GM10248 (cell line): ENCODE data around the gene GRIK2.

ENCODE experiments used
- CTCF ChIA-PET: fragments of 300-600 bp; sonication (Branson Sonifier 250); formaldehyde crosslinking; extraction: SDS; loops from one replicate; lab custom pipeline; 2021; ENCODE audit warnings: antibody characterized with exemption; lab: Yijun Ruan, JAX
- POLR2A ChIA-PET: fragments of 350-650 bp; sonication (Branson Sonifier 250); formaldehyde crosslinking; extraction: SDS; loops from one replicate; lab custom pipeline; 2020; ENCODE audit warnings: antibody characterized with exemption; lab: Yijun Ruan, JAX
- DNase-seq: peaks from one replicate; pipeline ENCODE4 v3.0.0; 2012; ENCODE audit errors: extremely low spot score
- CTCF ChIP-seq: IDR thresholded peaks from 2 replicates; pipeline ENCODE4 v1.5.1; 2012; ENCODE audit warnings: mild to moderate bottlenecking, low read depth; ENCODE audit errors: extremely low read depth, missing control alignments, control extremely low read depth

GRIK2 gene

GRCh38 chr6:101705866-101706265 is 312.4 kb downstream of the GRIK2 start:
- ChIA-PET POLR2A (no interaction called here), CTCF (no interaction called here)
- no peak for DNase-seq
- TF ChIP-seq CTCF, result no peak

- no peak for DNase-seq
- no peak for TF ChIP-seq CTCF
- ChIA-PET CTCF (no interaction called here), POLR2A (no interaction called here)
These were observed 313.1 kb downstream of the GRIK2 start for GRCh38 chr6:101706576-101706975.

GRCh38 chr6:101711518-101711917 is 318.0 kb downstream of the GRIK2 start:
- TF ChIP-seq CTCF, result no peak
- no peak for DNase-seq
- POLR2A ChIA-PET, result no interaction called here
- CTCF ChIA-PET, result interaction anchor here (1.7 kb wide), 1 partner anchor 12 kb away, joined by 6 read pairs; no protein-coding TSS in a partner anchor

GRCh38 chr6:101716387-101716786 is 322.9 kb downstream of the GRIK2 start:
- CTCF ChIA-PET, result no interaction called here
- POLR2A ChIA-PET, result no interaction called here
- no peak for DNase-seq
- TF ChIP-seq CTCF, result no peak

GRCh38 chr6:101716810-101717209 is 323.3 kb downstream of the GRIK2 start:
- no peak for TF ChIP-seq CTCF
- no peak for DNase-seq
- POLR2A ChIA-PET, result no interaction called here
- CTCF ChIA-PET, result no interaction called here

- DNase-seq, result no peak
- ChIA-PET CTCF (no interaction called here), POLR2A (no interaction called here)
- TF ChIP-seq CTCF, result no peak
These were observed 326.0 kb downstream of the GRIK2 start for GRCh38 chr6:101719521-101719920.

- ChIA-PET CTCF (no interaction called here), POLR2A (no interaction called here)
- DNase-seq, result no peak
- no peak for TF ChIP-seq CTCF
These were observed 329.0 kb downstream of the GRIK2 start for GRCh38 chr6:101722471-101722870.
